SU-DHL-6 (cell line): Measurements from ENCODE around the gene C1orf50.

ENCODE experiments used
- CTCF ChIP-seq: fragments of 200-600 bp; sonication (generic); IDR thresholded peaks from one replicate; pipeline ENCODE4 v1.5.1; 2017; ENCODE audit warnings: antibody characterized with exemption, mild to moderate bottlenecking, low read length, moderate library complexity; ENCODE audit not compliant: insufficient read depth, poor library complexity, severe bottlenecking
- EZH2phosphoT487 ChIP-seq: fragments of 200-600 bp; sonication (generic), shearing (Covaris generic); conservative IDR thresholded peaks from 2 replicates; pipeline ENCODE4 v1.6.1; 2018; ENCODE audit warnings: mild to moderate bottlenecking, antibody characterized with exemption, low read length, moderate library complexity, mixed read lengths

- TF ChIP-seq CTCF (no peak), EZH2phosphoT487 (no peak)
Measured at GRCh38 chr1:42768172-42768571, 1.1 kb downstream of the C1orf50 start.
